Measurements from ENCODE around the gene NRP1.

Gene NRP1

DNA sequence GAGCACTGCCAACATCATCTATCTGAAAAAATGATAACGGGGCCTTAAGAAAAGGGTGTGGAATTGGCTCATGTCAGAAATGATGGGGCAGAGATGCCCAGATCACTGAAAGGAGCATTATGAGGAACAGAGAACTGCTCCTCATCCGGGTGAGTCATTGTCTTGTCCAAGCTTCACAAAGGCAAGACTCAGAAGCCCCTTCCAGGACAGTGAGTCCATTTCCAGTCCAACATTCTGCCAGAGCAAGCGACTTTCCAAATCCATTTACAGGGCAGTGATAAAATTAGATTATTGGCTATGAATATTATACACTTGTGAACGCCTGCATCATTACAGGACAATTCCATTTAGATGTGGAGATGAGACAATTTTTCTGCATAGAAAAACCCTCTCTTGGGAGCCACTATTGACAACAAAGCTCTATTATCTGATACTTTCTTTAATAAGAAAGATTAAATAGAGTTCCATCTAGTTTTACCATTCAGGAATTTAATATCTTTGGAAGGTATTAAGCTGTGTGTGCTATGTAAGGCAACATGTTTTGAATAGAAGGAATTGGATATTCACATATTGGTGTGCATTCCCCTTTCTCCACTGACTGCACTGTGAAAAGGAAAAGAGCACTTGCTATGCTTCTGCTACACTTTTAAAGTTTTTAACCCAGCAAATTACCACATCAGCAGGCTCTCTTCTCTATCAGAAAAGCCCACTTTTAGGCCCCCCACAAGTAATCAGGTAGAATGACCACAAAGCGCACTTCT lies 159.6 kb downstream of the NRP1 start:
- DNase-seq = no peak

GRCh38 chr10:33165911-33166310 lies 168.6 kb downstream of the NRP1 start:
- no peak for DNase-seq

GRCh38 chr10:33164060-33164709 lies 170.3 kb downstream of the NRP1 start:
- DNase-seq = no peak

DNA sequence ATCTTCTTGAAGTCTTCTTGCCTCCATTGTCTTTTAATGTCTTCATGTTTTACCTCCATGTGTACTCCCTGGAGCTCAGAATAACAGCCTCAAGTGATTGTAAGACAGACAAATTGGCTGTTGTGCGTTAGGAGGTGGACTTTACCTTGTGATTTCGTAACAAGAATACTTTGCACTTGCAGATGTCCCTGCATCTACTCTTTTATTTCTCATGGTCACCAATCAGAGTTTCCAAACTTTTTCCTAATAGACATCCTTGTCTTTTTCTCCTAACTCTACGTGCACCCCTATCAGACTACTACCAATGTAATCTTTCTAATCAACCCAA lies 172.3 kb downstream of the NRP1 start:
- no peak for DNase-seq

GRCh38 chr10:33161550-33162247 lies 172.8 kb downstream of the NRP1 start:
- DNase-seq = no peak

- no peak for DNase-seq
Measured at GRCh38 chr10:33160151-33160550, 174.3 kb downstream of the NRP1 start.

DNA sequence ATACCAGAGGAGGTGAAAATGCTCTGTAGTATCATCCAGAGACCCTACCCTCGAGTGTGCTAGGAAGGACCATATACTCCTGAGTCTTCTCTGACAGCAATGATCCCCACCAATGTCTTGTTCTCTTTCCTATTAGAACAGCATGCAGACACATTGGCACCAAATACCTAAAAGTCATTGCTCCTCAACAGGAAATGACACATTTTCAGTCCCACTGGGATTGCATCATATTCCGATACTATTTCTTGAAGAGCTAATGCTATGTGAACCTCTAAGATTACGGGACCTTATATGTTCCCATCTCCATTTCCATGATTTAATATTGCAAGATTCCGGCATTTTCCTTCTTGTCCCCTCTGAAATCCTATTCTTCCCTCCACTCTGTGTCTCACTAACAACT lies 177.4 kb downstream of the NRP1 start:
- no peak for DNase-seq

DNA sequence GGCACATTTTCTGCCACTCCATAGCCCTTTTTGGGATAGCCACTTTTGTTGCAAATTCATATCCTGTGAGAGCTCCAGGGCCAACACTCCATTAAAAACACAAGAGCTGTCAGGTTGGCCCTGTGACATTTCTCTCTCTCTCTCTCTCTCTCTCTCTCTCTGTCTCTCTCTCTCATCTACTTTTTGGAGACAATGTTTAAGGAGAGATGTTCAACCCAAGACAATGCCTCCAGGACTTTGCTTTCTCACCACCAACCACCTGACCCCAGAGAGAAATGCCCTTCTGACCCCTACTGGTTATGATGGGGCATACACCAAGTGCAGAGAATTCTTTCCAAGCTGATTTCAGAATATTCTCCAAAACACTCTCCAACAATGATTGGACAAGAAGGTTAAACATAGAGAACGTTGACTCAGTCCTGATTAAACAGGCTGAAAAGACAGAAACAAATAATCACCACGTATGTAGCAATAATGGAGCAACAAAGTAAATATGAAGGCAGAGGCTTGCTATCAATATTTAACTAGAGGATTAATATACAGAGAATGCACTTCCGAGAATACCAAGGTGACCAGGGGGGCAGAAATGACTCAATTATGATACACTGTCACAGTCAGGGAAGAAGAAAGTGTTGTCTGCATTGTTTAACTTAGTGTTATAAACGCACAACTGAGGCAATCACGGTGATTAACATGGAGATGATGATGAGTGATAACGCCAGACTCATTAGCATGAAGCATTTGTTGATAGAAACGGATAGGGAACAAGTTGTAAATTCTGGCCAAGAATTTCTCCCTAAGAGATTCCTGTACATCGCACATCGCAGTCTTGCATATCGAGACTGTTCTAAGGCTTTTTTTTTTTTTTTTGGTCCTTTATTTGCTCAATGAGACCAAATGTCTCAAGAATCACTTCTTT lies 178.5 kb downstream of the NRP1 start:
- DNase-seq = peak in 4 of 6 experiments; percentile 11 to 61 (median 38)

GRCh38 chr10:33154590-33154989 lies 179.9 kb downstream of the NRP1 start:
- no peak for DNase-seq

- peak in 1 of 6 experiments; percentile 15 for DNase-seq
Measured at GRCh38 chr10:33153968-33154327, 180.5 kb downstream of the NRP1 start.

DNA sequence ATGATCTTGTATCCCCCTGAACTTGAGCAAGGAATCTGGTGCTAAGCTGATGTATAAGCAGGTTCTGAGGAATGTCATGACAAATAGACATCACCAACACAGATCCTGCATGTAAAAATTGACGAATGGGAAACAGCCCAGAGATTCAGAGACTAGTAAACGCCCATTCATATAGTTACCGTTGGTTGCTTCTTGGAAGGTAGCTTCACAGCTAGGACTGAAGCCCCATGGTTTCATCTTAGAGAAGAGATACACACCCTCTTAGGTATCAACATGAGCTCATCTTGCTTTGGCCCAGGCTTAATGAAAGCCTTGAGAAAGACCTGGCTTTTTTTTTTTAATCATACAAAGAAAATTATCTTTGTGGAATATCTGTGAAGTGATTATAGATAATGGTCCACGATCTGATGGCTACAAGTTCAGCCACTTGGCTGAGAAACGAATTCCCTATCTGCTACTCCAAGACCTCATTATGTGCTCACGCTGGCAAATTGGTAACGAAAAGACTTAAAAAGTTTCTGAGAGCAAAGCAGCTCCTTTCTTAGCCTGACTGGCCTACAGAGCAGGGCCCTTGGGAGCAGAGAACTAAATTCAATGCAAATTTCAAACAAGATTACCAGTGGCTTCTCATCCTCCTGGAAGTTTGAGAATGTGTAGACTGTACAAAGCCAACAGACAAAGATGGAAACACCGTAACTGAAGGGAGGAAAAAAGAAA lies 181.1 kb downstream of the NRP1 start:
- DNase-seq = no peak

DNA sequence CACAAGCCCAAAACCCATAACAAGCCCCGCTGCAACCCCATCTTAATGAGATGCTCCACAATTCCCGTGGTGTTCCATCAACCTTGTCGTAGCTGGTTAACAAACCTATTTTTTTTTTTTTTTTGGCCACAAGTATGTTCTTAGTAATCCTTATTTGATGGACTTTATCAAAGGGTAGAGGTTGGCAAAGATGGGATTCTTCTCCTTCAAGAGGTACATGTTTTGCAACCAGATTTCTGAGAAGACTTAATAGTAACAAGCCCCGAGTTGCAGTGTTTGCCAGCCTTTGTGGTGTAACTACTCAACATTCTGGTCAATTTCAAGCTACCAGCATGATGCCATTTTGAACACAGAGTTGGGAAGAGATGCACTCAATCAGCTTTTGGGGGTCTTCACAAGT lies 181.7 kb downstream of the NRP1 start:
- DNase-seq = no peak

DNA sequence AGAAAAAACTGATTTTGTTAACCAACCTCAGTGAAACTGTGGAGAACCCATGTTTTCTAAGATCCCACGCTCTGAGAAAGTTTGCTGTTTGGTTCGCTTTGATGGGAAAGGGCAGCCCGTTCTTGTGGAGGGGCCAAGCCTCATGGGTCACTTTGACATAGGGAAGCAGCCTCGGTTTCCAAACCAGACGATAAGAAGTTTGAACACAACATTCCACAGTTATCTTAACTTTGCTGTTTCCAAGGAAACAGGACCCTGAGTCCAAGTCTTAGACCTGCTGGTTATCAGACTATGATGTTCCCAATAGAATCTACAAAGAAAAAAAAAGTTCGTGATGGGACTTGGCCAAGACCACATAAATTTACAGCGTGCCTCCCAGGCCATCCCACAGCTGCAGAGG lies 182.3 kb downstream of the NRP1 start:
- DNase-seq = no peak

DNA sequence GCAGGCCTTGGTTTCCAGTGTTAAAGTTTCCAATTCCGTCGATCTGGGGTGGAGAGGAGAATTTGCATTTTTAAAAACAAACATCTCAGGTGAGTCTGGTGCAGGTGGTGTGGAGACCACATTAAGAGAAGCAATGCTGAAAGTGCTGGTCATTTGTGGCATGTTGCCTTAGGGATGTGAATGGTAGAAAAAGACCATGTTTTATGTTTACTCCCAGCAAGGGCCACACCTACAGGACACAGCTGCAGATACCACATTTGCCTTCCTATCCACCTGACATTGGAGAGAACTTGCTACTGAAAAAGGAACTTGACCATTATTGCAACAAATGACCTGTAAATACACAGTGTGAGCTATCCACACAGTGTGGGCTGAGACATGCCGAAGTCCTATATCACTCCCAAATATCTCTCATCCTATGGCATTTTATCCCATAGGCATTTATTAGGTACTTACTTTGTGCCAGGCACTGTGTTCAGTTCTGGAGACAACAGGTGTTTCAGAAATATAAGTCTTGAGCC lies 183.1 kb downstream of the NRP1 start:
- DNase-seq = no peak

DNA sequence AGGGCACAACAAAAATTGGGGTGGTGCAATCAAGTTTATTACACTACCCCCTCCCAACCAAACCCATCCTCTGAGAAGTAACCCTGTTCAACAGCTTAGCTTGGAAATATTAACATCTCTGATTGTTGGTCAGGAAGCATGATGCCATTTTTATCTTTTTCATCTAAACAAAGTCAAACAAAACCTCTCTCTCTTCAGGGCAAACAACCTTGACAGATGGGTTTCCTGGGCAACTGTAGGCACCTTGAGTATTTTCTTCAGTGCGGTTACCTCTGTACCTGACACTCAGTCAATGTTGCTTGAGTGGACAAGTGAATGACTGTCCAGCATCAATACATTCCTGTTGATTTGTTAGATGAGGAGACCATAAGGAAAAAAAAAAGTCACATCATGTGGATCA lies 183.6 kb downstream of the NRP1 start:
- peak in 1 of 6 experiments; percentile 7 for DNase-seq

DNA sequence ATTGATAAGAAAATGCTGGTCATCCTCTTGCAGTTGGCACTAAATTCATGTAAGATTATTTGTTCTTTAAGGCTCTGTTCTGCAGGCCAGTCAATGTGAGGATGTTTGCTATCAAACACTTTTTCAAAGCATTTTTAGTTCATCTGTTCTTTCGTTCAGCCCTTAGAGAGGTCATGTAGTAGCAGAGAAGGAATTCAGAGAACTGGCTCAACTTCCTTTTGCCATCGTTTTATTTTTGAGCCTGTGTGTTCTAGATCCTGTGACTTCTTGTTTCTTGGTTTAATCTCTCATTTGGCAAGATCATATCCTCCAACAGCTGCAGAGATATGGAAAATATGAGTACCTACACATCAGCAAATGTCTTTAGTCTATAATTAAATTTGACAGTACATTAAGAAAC lies 184.3 kb downstream of the NRP1 start:
- DNase-seq = no peak

DNA sequence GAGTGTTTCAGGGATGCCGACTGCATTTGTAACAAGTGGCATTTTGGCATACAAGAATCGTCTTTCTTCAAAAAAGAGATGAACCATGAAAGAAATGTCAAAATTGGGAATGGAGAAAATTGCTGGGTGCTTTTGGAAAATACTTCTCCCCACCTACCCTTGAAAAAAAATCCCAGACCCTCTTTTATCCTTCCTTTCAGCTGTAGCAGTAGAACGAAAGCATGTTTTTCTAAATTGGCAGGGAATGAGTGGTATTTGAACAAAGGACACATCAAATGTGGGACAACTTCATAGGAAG lies 187.5 kb downstream of the NRP1 start:
- DNase-seq = no peak

GRCh38 chr10:33146189-33147012 lies 188.1 kb downstream of the NRP1 start:
- DNase-seq = no peak

GRCh38 chr10:33145451-33146188 lies 188.8 kb downstream of the NRP1 start:
- no peak for DNase-seq

DNA sequence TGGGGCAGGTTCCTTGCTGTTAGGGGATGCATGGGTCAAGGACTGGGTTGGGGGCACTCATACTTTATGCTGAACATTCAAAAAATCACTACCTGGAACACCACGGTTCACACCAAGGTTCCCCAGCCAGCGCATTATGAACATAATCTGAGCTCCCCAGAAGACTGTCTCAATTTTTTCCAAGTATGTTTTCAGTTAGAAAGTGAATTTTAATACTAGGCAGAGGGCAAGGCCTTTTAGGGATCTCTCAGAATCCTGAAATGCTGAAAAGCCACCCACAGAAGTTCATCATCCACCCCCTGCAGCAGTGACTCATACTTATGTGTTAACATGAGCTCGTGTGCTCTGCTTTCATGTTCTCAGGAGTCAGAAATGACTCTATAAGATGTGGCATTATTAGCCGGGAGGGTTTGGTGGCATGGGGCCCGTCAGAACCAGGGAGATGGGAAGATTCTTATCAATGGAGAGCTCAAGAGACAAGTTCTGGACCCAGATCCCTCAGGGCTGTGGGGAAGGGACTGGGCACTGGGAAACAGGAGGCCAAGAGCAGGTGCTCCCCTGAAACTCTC lies 191.2 kb downstream of the NRP1 start:
- DNase-seq = no peak
